CD14-positive monocyte (primary cell): ENCODE results near the gene OAS1. TPM values are rescaled to one million over a fixed set of nuclear protein-coding genes. Genes with fewer than 3 reads are reported as not detected.
"Not testable (repeated sequence)": the region's sequence is repeated elsewhere in the genome, so short reads cannot be mapped to it uniquely, and the experiment has no call there.

Source experiments
- DNase-seq, 3 donors: peaks; one replicate each; pipeline ENCODE4 v3.0.0-alpha.2; 2011 to 2022
- H2AFZ ChIP-seq: 2 replicates; pipeline ENCODE4 v1.6.0; 2012; ENCODE audit warnings: mild to moderate bottlenecking, low read depth, low read length, inconsistent platforms; ENCODE audit not compliant: insufficient read depth, poor library complexity, severe bottlenecking
- H3K27ac ChIP-seq, 2 donors: 1 replicate in 1 of 2; 2 replicates in 1 of 2; pipeline ENCODE4 v1.5.1; 2012 to 2013; ENCODE audit warnings: low read length in 2 of 2, control low read depth in 1 of 2, inconsistent platforms in 1 of 2, low read depth in 1 of 2, mild to moderate bottlenecking in 1 of 2
- H3K27me3 ChIP-seq, 2 donors: one replicate each; pipeline versions ENCODE4 v1.6.0 to v1.6.1; 2011 to 2013; ENCODE audit warnings: low read length in 2 of 2; ENCODE audit not compliant: control insufficient read depth in 2 of 2, insufficient read depth in 2 of 2
- H3K36me3 ChIP-seq, 2 donors: replicated peaks in 1 of 2; 1 replicate in 1 of 2; 2 replicates in 1 of 2; pipeline versions ENCODE4 v1.5.1 to v1.6.1; 2012 to 2013; ENCODE audit warnings: low read length in 2 of 2, control low read depth in 1 of 2, inconsistent platforms in 1 of 2, mild to moderate bottlenecking in 1 of 2; ENCODE audit not compliant: insufficient read depth in 2 of 2, control insufficient read depth in 1 of 2
- H3K4me1 ChIP-seq, 2 donors: 1 replicate in 1 of 2; 2 replicates in 1 of 2; pipeline versions ENCODE4 v1.5.1 to v1.6.1; 2012 to 2013; ENCODE audit warnings: low read length in 2 of 2, control low read depth in 1 of 2, inconsistent platforms in 1 of 2, mild to moderate bottlenecking in 1 of 2, moderate library complexity in 1 of 2; ENCODE audit not compliant: insufficient read depth in 2 of 2, control insufficient read depth in 1 of 2
- H3K4me2 ChIP-seq: replicated peaks from 2 replicates; pipeline ENCODE3; 2012; ENCODE audit warnings: low read length, moderate library complexity, mild to moderate bottlenecking; ENCODE audit not compliant: poor library complexity, severe bottlenecking; ENCODE audit errors: extremely low read depth
- H3K4me3 ChIP-seq, 3 experiments: fragments of 200-600 bp in 1 of 3; sonication (generic) in 1 of 3; replicated peaks in 1 of 3; 1 replicate in 2 of 3; 2 replicates in 1 of 3; pipeline ENCODE4 v1.5.1; 2011 to 2013; ENCODE audit warnings: low read length in 3 of 3, mild to moderate bottlenecking in 3 of 3, control low read depth in 2 of 3, low read depth in 2 of 3, inconsistent platforms in 1 of 3, moderate library complexity in 1 of 3
- H3K79me2 ChIP-seq: 2 replicates; pipeline ENCODE4 v1.6.0; 2012; ENCODE audit warnings: mild to moderate bottlenecking, control low read depth, inconsistent platforms, low read length, moderate library complexity; ENCODE audit not compliant: insufficient read depth
- H3K9ac ChIP-seq: 2 replicates; pipeline ENCODE4 v1.6.0; 2017; ENCODE audit warnings: low read length, mild to moderate bottlenecking; ENCODE audit not compliant: insufficient read depth, poor library complexity, severe bottlenecking
- H3K9me3 ChIP-seq, 2 donors: replicated peaks in 1 of 2; 1 replicate in 1 of 2; 2 replicates in 1 of 2; pipeline versions ENCODE4 v1.5.1 to v1.6.1; 2012 to 2013; ENCODE audit warnings: low read length in 2 of 2, control low read depth in 1 of 2; ENCODE audit not compliant: control insufficient read depth in 1 of 2, insufficient read depth in 1 of 2
- H4K20me1 ChIP-seq: 2 replicates; pipeline ENCODE4 v1.6.0; 2012; ENCODE audit warnings: mild to moderate bottlenecking, low read length, control low read depth, moderate library complexity; ENCODE audit not compliant: insufficient read depth
- H3K27ac Mint-ChIP-seq, 7 donors: one replicate each; pipeline ENCODE4 v1.8.0; 2020; ENCODE audit warnings: mild to moderate bottlenecking in 7 of 7, mixed read lengths in 7 of 7, moderate library complexity in 6 of 7, inconsistent platforms in 2 of 7
- H3K27me3 Mint-ChIP-seq, 3 donors: one replicate each; pipeline ENCODE4 v1.8.0; 2021 to 2022; ENCODE audit warnings: low read depth in 3 of 3, mild to moderate bottlenecking in 3 of 3, mixed read lengths in 3 of 3, moderate library complexity in 3 of 3, inconsistent platforms in 1 of 3
- H3K36me3 Mint-ChIP-seq, 2 donors: one replicate each; pipeline ENCODE4 v1.8.0; 2020; ENCODE audit warnings: mixed read lengths in 2 of 2, inconsistent platforms in 1 of 2, mild to moderate bottlenecking in 1 of 2
- H3K4me1 Mint-ChIP-seq: one replicate; pipeline ENCODE4 v1.8.0; 2020; ENCODE audit warnings: mild to moderate bottlenecking, mixed read lengths
- H3K4me3 Mint-ChIP-seq, 2 donors: one replicate each; pipeline ENCODE4 v1.8.0; 2020; ENCODE audit warnings: mild to moderate bottlenecking in 2 of 2, mixed read lengths in 2 of 2, moderate library complexity in 1 of 2
- H3K9me3 Mint-ChIP-seq, 7 donors: one replicate each; pipeline ENCODE4 v1.8.0; 2020 to 2022; ENCODE audit warnings: mixed read lengths in 7 of 7, mild to moderate bottlenecking in 6 of 7, moderate library complexity in 6 of 7, inconsistent platforms in 2 of 7
- CTCF ChIP-seq: fragments of 200-600 bp; IDR thresholded peaks from one replicate; pipeline ENCODE4 v1.8.0; 2022; ENCODE audit warnings: antibody characterized with exemption, mild to moderate bottlenecking
- WGBS: methylation state at CpG from one replicate; pipeline ENCODE4 v1.1.5; 2013; ENCODE audit warnings: missing lambda C conversion rate; ENCODE audit not compliant: insufficient coverage; 5-methylcytosine and 5-hydroxymethylcytosine counted together
- intact Hi-C, 2 donors: fragments of 100-400 bp; cut with micrococcal nuclease; formaldehyde crosslinking; loops; one replicate each; pipeline versions ENCODE4 v1.15.0 to v1.15.1; 2023
- polyA plus RNA-seq, 3 donors: library from polyadenylated mRNA; depleted of rRNA in 1 of 3; unstranded in 2 of 3; stranded (reverse) in 1 of 3; fragments of 300-500 nt in 2 of 3; fragments of >200 nt in 1 of 3; fragmentation: Illumina TruSeq in 2 of 3; gene quantifications; 1 replicate in 2 of 3; 2 replicates in 1 of 3; pipeline ENCODE4 v1.2.3, GENCODE V29; 2012 to 2021

Gene OAS1
- polyA plus RNA-seq, 3 donors, result 111 to 237 (median 237) TPM

GRCh38 chr12:112924986-112925385 is 18.2 kb downstream of the OAS1 start:
- H3K9me3 ChIP-seq, result no peaks in the 10 kb centered on the region
- no peak overlapping the region for H3K4me3 Mint-ChIP-seq
- peak overlapping the region in 1 of 2 donors; percentile 34 for H3K27ac ChIP-seq
- no peak overlapping the region for H2AFZ ChIP-seq
- peaks cover 5 to 29% (median 6%) of the 10 kb centered on the region in 7 donors for H3K9me3 Mint-ChIP-seq
- TF ChIP-seq CTCF, result no peak
- no peak overlapping the region for H3K4me2 ChIP-seq
- no peak overlapping the region for H3K9ac ChIP-seq
- peaks cover 0 to 2% (median 2%) of the 10 kb centered on the region in 3 donors for H3K27me3 Mint-ChIP-seq
- no peaks in the 10 kb centered on the region for H3K79me2 ChIP-seq
- 10% methylated on average over 4 of the region's 7 CpGs for WGBS
- peaks cover 59% of the 10 kb centered on the region for H4K20me1 ChIP-seq
- DNase-seq, result no peak
- H3K4me1 Mint-ChIP-seq, result peaks cover 12% of the 10 kb centered on the region
- H3K36me3 ChIP-seq, result peaks cover 30 to 66% of the 10 kb centered on the region in 2 donors
- peaks cover 0 to 6% of the 10 kb centered on the region in 2 donors for H3K4me1 ChIP-seq
- intact Hi-C loops, result no loop called here
- H3K36me3 Mint-ChIP-seq, result peaks cover 70 to 74% of the 10 kb centered on the region in 2 donors
- H3K4me3 ChIP-seq, result no peak overlapping the region
- peak overlapping the region in 1 of 7 donors; percentile 15 for H3K27ac Mint-ChIP-seq
- no peaks in the 10 kb centered on the region for H3K27me3 ChIP-seq

- H3K4me2 ChIP-seq, H3K4me3 ChIP-seq, H2AFZ ChIP-seq, H3K9me3 ChIP-seq, H3K27ac ChIP-seq, H3K79me2 ChIP-seq, intact Hi-C loops, H3K4me3 Mint-ChIP-seq, H3K27me3 Mint-ChIP-seq, H3K27me3 ChIP-seq, DNase-seq, H3K9ac ChIP-seq, H3K27ac Mint-ChIP-seq, H3K4me1 ChIP-seq: not testable (repeated sequence)
- peaks cover 15 to 50% of the 10 kb centered on the region in 2 donors for H3K36me3 ChIP-seq
- peaks cover 12% of the 10 kb centered on the region for H3K4me1 Mint-ChIP-seq
- peaks cover 5 to 31% (median 6%) of the 10 kb centered on the region in 7 donors for H3K9me3 Mint-ChIP-seq
- peaks cover 55 to 61% of the 10 kb centered on the region in 2 donors for H3K36me3 Mint-ChIP-seq
- 67% methylated on average over 1 of the region's 7 CpGs for WGBS
- peaks cover 43% of the 10 kb centered on the region for H4K20me1 ChIP-seq
These were observed 19.8 kb downstream of the OAS1 start for GRCh38 chr12:112926416-112927033.
